Measurements from ENCODE around the gene INTS3. TPM values are rescaled to one million over a fixed set of nuclear protein-coding genes. Genes with fewer than 3 reads are reported as not detected.

Gene INTS3
- total and polyA plus RNA-seq, 9 of the 15 experiments (the other 6 are each of a cell fraction or from before 2014, with no cell fraction given) = 6.3 to 24.1 (median 14.3) TPM

GRCh38 chr1:153679337-153680119 is 48.3 kb upstream of the INTS3 start (continued):
- TF ChIP-seq RERE (CRISPR knock-in tag; IDR thresholded peaks at IDR 0.05; ENCODE audit: borderline replicate concordance) = no peak
- no peak for TF ChIP-seq CHCHD3 (CRISPR knock-in tag; IDR thresholded peaks at IDR 0.05)
- no peak for TF ChIP-seq ZNF655 (CRISPR knock-in tag; IDR thresholded peaks at IDR 0.05)
- TF ChIP-seq MGA (IDR thresholded peaks at IDR 0.05) = peak; percentile 17; the same call in 1 of the 2 replicates
- TF ChIP-seq PCBP1 (IDR thresholded peaks at IDR 0.05; ENCODE audit: low read depth, low read length, poor library complexity, severe bottlenecking) = peak; percentile 31

Data from K562 (cell line).